Activated CD4-positive, CD25-positive, alpha-beta regulatory T cell (primary cell): ENCODE results near the gene BASP1.
"Not testable (repeated sequence)": the region's sequence is repeated elsewhere in the genome, so short reads cannot be mapped to it uniquely, and the experiment has no call there.

ENCODE experiments used
- DNase-seq, 4 experiments: peaks; one replicate each; lab custom pipeline; 2025; lab: John Stamatoyannopoulos, UW

The BASP1 gene

DNA sequence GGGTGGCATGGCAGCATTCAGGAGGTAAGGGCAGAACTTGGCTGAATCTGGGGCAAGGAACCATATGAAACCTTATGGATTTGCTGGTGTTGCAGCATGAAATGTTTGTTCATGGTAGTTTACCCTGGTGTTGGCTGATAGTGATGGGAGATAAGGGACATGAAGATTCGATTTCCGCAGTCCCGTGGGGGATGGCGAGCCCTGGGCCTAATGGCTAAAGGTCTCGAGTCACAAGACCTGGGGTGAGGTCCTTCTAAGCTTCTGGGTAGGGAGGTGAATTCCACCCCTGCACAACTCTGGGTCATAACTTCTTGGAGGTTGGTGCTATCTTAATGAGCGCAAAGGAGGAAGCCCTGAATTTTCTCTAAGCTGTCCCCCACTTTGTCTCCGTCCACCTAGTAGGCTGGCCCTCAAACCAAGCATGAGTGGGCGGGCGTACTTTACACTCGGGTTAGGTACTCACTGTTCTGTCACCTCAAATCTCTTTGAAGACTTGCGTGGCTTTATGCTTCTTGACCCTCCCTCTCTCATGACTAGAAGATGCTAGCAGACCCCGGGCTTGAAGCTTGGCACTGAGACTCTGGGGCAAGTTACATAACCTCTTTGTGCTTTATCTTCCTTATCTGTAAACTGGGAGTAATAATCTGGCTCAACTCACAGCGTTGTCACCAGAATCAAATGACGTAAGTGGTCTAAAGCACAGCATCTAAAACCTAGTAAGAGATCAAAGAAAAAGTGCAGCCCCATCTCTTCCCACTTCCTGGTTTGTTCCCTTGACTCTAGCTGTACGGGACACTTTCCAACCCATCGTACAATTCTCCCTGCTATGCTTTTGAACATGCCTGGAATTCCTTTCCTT, 72.5 kb downstream of the BASP1 start:
- DNase-seq, result no peak

DNA sequence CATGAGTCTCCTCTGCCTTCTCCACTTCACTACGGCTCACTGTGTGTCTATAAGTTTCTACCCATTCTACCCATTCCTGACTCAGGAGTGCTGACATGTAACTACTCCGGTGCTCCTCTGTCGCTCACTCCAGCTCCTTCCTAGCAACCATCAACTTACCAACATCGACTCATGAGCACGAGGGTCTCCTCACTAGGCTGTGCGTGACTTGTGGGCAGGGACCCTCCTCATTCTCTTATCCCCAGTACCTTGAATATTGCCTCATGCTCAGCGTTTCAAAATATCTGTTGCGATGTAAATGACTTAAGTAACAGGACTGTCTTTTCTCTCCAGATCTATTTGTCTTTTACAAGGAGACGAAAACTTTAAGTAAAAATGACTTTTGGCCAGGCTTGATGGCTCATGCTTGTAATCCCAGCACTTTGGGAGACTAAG, 73.1 kb downstream of the BASP1 start:
- no peak for DNase-seq

DNA sequence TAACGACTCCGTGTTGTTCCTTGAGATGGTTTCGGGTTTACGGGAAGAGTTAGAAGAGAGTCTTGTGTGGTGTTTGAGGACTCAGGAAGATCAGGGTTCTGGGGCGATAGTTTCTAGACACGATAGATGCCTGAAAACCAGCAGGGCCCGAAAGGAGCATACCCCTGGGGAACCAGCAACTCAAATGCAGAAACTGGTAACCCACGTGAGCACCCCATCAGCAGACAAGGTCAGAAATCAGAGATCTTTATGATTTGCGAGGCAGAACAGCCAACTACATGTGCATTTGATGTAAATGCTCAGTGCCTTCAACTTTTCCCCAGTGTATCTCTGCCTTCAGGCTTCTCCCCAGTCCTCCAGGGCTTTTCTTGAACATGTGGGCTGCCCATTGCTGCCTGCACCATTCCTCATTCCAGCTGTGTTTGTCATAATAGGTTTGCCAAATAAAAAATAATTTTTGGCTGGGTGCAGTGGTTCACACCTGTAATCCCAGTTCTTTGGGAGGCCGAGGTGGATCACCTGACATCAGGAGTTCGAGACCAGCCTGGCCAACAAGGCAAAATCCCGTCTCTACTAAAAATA, 75.1 kb downstream of the BASP1 start:
- no peak for DNase-seq

DNA sequence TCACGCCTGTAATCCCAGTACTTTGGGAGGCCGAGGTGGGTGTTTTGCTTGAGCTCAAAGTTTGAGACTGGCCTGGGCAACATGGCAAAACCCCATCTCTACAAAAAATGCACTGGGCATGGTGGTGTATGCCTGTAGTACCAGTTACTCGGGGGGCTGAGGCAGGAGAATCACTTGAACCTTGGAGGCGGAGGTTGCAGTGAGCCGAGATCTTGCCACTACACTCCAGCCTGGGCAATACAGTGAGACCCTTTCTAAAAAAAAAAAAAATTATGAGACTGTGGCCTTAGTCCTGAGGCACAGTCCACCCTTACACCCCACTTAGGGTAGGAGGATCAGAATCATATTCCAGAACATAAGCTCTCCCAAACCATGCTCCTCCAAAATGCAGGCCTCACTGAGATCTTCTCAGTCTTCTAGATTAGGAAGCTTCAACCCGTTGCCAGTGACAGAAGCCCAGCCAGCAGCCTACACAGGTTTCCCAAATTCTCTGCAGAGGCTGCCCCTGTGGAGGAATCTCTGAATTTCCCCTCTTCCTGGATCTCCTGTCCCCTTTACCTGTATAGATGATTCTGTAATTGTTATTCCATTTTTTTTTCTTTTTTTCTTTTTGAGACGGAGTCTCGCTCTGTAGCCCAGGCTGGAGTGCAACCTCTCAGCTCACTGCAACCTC, 77.3 kb downstream of the BASP1 start:
- no peak for DNase-seq

DNA sequence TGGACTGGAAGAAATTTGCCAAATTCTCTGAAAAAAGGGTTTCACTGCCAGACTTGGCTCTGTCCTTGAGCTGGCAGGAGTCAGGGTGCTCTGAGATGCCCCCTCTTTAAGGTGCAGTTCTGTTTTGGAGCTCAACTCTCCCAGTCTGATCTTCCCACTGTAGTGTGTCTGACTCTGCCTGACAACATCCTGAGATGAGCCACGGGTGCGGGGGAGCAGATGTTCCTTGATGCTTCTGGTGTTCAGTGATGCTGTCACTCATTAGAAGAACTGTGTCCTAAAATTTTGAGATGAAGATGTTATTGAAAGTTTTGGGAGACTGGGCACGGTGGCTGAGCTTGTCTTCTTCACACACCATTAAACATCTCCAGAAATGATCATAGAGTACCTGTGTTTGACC, 78.2 kb downstream of the BASP1 start:
- no peak for DNase-seq

- no peak for DNase-seq
These were observed 84.7 kb downstream of the BASP1 start for GRCh38 chr5:17302106-17302505.

DNA sequence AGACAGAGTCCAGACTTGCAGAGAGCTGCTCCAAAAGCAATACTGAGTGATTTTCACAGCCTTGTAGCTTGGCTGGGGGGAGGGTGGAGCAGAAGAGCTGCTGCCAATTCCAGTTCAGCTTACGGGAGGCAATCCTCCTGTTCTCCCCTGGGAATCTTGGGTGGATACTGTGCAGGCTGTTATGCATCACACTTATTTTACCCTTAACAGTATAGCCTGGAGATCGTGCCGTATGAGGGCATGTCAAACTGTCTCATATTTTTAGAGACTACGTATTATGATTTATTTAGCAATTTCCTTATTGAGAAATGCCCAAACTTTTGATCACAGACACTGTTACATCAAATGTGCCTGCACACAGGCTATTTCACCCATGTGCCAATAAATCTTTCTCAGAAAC, 85.2 kb downstream of the BASP1 start:
- no peak for DNase-seq

GRCh38 chr5:17304282-17304681, 86.9 kb downstream of the BASP1 start:
- no peak for DNase-seq

GRCh38 chr5:17305017-17305416, 87.6 kb downstream of the BASP1 start:
- DNase-seq, result no peak

GRCh38 chr5:17305964-17306725, 88.7 kb downstream of the BASP1 start:
- DNase-seq, result no peak

DNA sequence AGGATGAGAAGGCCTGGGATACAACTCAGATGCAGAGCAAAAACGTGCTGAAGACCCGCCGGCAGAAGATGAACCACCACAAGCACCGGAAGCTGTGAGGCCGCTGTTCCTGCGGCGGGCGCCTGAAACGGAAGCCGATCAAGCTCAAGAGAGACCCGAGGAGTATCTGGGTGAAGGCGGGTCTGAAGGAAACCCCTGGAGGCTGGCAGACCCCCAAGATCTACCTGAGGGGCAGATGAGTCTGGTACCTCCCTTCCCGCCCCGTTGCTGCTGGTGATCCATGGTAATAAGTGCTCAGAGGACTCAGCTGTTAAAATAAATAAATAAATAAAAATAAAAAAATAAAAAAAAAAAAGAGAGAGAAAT, 89.3 kb downstream of the BASP1 start:
- no peak for DNase-seq

GRCh38 chr5:17307440-17307839, 90.0 kb downstream of the BASP1 start:
- not testable (repeated sequence) for DNase-seq

DNA sequence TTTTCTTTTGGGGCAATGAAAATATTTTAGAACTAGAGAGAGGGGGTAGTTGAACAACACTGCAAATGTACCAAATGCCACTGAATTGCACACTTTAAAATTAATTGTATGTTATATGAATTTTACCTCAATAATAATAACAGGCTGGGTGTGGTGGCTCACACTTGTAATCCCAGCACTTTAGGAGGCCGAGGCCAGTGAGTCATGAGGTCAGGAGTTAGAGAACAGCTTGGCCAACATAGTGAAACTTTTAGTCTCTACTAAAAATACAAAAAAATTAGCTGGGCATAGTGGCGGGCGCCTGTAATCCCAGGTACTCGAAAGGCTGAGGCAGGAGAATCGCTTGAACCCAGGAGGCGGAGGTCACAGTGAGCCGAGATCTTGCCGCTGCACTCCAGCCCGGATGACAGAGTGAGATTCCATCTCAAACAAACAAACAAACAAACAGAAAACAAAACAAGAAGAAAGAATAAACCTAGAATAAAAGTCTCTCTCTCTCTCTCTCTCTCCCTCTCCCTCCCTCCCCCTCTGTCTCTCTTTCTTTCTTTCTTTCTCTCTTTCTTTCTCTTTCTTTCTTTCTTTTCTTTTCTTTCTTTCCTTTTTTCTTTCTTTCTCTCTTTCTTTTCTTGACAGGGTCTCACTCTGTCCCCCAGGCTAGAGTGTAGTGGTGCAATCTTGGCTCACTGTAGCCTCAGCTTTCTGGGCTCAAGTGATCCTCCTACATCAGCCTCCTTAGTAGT, 91.1 kb downstream of the BASP1 start:
- no peak for DNase-seq

GRCh38 chr5:17309462-17309861, 92.0 kb downstream of the BASP1 start:
- DNase-seq, result no peak

GRCh38 chr5:17310502-17310901, 93.1 kb downstream of the BASP1 start:
- not testable (repeated sequence) for DNase-seq

GRCh38 chr5:17311811-17312210, 94.4 kb downstream of the BASP1 start:
- not testable (repeated sequence) for DNase-seq

DNA sequence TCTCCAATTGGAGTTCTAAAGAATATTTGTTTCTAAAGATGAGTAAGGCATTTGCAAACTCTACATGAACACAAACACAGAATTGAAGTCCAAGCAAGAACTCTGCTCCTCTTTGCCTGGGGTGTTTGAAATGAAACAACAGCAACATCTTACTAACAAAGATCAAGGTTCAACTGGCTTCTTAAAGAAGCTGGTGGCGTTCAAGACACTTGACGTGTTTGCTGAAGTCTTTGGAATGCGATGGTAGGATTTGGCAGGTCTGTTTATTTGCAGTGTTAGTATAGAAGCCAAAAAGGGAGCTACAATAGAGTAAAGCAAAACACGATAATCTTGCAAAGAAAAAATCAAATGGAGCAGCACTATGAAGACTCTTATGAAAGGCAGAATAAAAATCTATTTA, 94.9 kb downstream of the BASP1 start:
- no peak for DNase-seq

DNA sequence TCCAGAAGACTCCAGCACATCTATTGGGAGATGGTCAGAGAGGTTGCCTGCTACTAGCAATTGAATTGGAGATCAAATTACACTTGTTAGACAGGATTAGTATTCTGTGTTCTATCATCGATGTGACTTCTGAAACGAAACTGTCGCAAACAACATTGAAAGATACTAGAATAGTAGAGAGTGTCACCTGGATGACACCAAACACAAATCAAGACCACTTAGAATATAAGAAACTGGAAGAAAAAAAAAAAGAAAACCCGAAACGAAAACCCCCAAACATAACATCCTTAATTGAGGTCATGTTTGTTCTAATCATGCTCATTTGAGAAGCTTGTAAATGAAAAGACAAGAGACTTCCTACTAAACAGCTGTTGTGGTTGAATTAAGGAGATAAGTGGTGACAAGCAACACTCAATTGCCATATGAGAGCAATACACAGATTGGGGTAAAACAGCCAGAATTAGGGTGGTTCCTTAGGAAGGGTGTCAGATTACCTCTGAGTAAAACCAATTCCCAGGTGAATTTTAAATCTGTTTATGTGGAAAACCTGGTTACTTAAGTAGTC, 97.6 kb downstream of the BASP1 start:
- no peak for DNase-seq

DNA sequence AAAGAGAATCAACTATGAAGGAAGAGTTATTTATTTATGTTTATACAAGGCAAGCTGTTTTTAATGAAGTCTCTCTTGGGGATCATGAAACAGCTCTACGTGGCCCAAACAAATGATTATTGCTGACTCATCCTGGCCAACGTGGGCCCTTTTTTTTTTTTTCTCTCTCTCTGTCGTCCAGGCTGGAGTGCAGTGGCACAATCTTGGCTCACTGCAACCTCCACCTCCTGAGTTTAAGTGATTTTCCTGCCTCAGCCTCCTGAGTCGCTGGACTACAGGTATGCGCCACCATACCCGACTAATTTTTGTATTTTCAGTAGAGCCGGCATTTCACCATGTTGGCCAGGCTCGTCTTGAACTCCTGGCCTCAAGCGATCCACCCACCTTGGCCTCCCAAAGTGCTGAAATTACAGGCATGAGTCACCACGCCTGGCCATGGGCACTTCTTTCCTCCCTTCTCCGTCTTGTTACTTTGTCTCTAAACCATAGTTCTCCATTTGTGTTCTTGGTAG, 98.3 kb downstream of the BASP1 start:
- no peak for DNase-seq

DNA sequence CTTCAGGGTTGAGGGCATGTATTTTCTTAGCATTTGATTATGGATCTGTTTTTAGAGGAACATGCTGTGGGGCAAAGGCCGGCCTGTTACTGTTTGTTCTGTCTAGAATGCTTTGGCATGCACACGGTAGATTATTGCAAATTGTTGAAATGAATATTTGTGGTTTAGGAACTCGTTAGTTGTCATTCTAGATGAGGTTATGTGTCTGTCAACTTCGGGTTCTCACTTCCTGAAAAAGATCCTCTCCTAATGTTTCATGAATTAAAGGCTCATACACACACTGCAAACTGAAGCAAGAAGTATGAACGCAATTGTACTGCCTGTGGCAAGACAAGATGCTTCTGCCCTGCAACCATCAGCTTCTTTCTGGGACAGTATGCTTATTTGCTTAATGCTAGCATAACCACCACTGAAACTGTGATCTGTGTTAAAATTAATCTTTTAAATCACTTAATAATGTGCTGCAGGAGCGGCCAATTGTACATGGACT, 99.6 kb downstream of the BASP1 start:
- DNase-seq, result no peak

DNA sequence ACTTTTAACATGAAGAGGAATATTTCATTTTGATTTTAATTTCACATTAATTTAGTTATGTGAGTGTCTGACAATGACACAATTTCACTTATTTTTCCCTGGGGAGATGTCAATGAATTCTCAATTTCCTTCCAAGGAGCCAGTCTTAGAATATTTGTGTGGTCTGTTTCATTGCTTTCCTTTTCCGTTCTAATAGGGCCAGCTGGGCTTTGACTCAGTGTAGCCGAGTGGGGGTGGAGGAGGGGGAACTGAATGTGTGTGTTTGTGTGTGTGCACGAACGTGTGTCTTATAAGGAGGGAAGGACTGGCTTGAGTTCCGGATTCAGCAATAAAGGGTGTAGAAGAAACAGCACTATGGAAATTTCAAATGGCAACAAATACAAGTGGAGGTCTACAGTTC, 100.0 kb downstream of the BASP1 start:
- DNase-seq, result no peak
